ENCODE data around the gene TNFAIP3. TPM values are rescaled to one million over a fixed set of nuclear protein-coding genes. Genes with fewer than 3 reads are reported as not detected.
"Not testable (repeated sequence)": the region's sequence is repeated elsewhere in the genome, so short reads cannot be mapped to it uniquely, and the experiment has no call there.

The TNFAIP3 gene
- total RNA-seq, 1 experiment from 2014 or later, result 10.4 TPM

GRCh38 chr6:137844773-137845172 is 22.3 kb upstream of the TNFAIP3 start:
- DNase-seq (ENCODE audit: low read depth), result not testable (repeated sequence)

GRCh38 chr6:137845460-137845859 is 21.6 kb upstream of the TNFAIP3 start:
- DNase-seq (ENCODE audit: low read depth), result no peak

- no peak for DNase-seq (ENCODE audit: low read depth)
Measured at GRCh38 chr6:137846274-137846673, 20.8 kb upstream of the TNFAIP3 start.

GRCh38 chr6:137846772-137847313 is 20.2 kb upstream of the TNFAIP3 start:
- no peak for DNase-seq (ENCODE audit: low read depth)

GRCh38 chr6:137847748-137848147 is 19.3 kb upstream of the TNFAIP3 start:
- DNase-seq (ENCODE audit: low read depth), result no peak

- DNase-seq (ENCODE audit: low read depth), result no peak
Measured at GRCh38 chr6:137848672-137849071, 18.4 kb upstream of the TNFAIP3 start.

- peak; percentile 41 for DNase-seq (ENCODE audit: low read depth)
Measured at GRCh38 chr6:137849181-137849980, 17.7 kb upstream of the TNFAIP3 start.

GRCh38 chr6:137849981-137850714 is 16.9 kb upstream of the TNFAIP3 start:
- DNase-seq (ENCODE audit: low read depth), result no peak

- no peak for DNase-seq (ENCODE audit: low read depth)
Measured at GRCh38 chr6:137850816-137851602, 16.1 kb upstream of the TNFAIP3 start.

GRCh38 chr6:137851669-137852068 is 15.4 kb upstream of the TNFAIP3 start:
- DNase-seq (ENCODE audit: low read depth), result no peak

GRCh38 chr6:137852346-137852745 is 14.7 kb upstream of the TNFAIP3 start:
- peak; percentile 46 for DNase-seq (ENCODE audit: low read depth)

DNA sequence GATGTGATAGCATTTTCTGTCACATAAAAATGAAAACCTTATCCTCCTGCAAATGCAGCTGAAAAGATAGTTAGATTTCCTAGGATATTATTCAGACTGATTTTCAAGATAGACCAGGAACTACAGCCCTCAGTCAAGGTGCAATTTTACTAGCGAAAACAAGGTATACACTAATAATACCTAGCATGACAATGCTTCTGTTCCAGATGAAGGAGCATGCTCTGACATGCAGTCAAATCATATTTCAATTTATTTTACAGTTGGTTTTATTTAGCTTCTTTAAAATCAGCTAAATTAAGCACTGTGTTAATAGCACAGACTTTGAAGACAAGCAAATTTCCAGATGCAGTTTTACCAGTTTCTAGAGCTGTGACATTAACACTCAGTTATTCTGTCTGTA is 14.2 kb upstream of the TNFAIP3 start:
- no peak for DNase-seq (ENCODE audit: low read depth)

- DNase-seq (ENCODE audit: low read depth), result peak; percentile 80
Measured at GRCh38 chr6:137853569-137854213, 13.4 kb upstream of the TNFAIP3 start.

- DNase-seq (ENCODE audit: low read depth), result no peak
Measured at GRCh38 chr6:137856138-137856898, 10.7 kb upstream of the TNFAIP3 start.

DNA sequence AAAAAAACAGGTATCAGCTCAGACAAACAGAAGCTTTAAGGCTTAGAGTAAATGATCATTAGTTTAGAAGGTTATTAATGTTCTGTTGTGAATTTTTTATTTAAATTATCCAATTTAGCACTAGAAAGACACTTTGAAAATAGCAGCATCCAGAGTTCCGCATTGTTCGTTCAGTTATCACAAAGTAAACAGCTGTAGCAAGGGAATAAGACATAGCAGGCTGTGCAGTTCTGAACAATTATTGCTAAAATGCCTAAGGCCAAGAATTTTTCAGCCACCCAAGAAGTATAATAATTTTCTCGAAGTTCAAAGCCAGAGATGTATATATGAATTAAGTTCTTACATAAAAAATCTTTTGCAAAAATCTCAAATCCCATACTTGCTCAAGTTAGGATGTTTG is 8.0 kb upstream of the TNFAIP3 start:
- DNase-seq (ENCODE audit: low read depth), result no peak

DNA sequence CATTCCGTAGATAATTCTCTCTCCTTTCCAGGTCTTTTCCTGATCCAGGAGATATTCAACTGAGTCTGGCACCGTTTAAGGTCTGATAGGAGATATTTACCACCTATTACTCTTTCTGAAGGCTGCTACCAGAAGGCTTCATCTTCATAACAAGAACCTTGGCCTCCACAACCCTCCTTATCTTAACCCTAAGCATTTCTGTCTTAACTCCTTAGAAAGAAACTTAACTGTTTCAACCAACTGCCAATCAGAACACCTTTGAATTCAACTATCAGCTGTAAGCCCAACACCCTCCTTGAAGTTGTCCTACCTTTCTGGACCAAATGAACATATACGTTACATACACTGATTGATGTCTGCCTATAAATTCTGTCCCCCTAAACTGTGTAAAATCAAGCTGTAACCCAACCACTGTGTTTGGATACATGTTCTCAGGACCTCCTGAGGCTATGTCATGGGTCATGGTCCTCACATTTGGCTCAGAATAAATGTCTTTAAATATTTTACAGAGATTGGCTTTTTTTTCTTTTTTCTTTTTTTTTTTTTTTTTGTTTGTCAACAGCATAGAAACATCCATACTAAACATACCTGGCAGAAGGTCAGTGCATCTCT is 6.6 kb upstream of the TNFAIP3 start:
- no peak for DNase-seq (ENCODE audit: low read depth)

GRCh38 chr6:137861550-137862337 is 5.3 kb upstream of the TNFAIP3 start:
- DNase-seq (ENCODE audit: low read depth), result no peak

DNA sequence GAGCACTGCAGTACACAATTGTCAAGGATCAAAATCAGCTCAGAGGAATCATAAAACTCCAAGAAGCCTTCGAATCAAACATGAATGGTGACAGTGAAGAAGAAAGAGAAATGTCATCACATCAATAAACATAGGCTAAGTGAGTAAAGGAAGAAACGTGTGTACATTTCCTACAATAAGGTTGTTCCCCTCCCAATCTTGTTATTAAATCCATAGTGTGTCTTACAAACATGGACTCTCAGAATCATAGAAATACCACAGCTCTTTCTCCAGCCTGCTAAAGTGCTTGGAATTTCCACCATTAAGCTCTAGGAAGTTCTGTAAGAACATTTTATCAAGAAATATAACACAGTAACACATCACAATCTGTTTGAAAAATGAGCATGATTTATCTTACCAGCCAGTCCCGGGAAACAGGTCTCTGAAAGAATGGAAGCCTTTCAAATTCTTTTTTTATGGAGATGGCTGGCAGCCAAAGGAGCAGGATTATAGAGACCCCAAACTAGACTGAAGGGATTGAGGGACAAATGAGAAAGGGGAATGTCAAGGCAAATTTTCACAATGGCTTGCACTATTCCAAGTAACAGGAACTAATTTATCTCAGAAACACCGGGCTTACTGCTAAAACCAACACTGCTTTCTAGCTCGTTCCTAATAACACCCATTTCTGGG is 4.5 kb upstream of the TNFAIP3 start:
- no peak for DNase-seq (ENCODE audit: low read depth)
